Right lobe of liver (tissue), 4 donors: ENCODE measurements around the gene SERINC5.

Experiments used
- CTCF ChIP-seq, 4 donors: fragments of 200-600 bp in 3 of 4; fragments of 450-650 bp in 1 of 4; IDR thresholded peaks; one replicate each; pipeline versions ENCODE4 v1.5.1 to v1.8.0; 2016 to 2022; ENCODE audit warnings: antibody characterized with exemption in 4 of 4, mild to moderate bottlenecking in 2 of 4
- POLR2A ChIP-seq: fragments of 450-650 bp; IDR thresholded peaks from one replicate; pipeline ENCODE4 v1.6.1; 2017; ENCODE audit warnings: antibody characterized with exemption, mild to moderate bottlenecking
- donor health status: DM: no; HTN: no; CAD: no.
- donor health status: DM: no; HTN: no; CAD: no.
- donor health status: DM: no; HTN: yes; CAD: no.

GRCh38 chr5:80296121-80296520 is 40.3 kb upstream of the SERINC5 start:
- TF ChIP-seq CTCF (IDR thresholded peaks at IDR 0.05) (no peak), POLR2A (no peak)
